Hepatocyte (in vitro differentiated cells): ENCODE measurements around the gene TSFM.

Experiments
- CTCF ChIP-seq: fragments of 200-600 bp; sonication (generic); IDR thresholded peaks from 2 replicates; pipeline ENCODE4 v1.5.1; 2016; ENCODE audit warnings: antibody characterized with exemption, mild to moderate bottlenecking; ENCODE audit not compliant: poor library complexity
- EZH2 ChIP-seq: fragments of 200-600 bp; sonication (generic); IDR thresholded peaks from 2 replicates; pipeline ENCODE4 v1.6.1; 2016; ENCODE audit warnings: antibody characterized with exemption, mild to moderate bottlenecking, borderline replicate concordance

- TF ChIP-seq CTCF (no peak), EZH2 (no peak)
Measured at GRCh38 chr12:57835366-57836288, 53.0 kb downstream of the TSFM start.
